ENCODE measurements around the gene CTNNBL1. TPM values are rescaled to one million over a fixed set of nuclear protein-coding genes. Genes with fewer than 3 reads are reported as not detected.

The CTNNBL1 gene
- total and polyA plus RNA-seq, 3 donors from 2014 or later, result 50.4 to 119 (median 61.0) TPM

DNA sequence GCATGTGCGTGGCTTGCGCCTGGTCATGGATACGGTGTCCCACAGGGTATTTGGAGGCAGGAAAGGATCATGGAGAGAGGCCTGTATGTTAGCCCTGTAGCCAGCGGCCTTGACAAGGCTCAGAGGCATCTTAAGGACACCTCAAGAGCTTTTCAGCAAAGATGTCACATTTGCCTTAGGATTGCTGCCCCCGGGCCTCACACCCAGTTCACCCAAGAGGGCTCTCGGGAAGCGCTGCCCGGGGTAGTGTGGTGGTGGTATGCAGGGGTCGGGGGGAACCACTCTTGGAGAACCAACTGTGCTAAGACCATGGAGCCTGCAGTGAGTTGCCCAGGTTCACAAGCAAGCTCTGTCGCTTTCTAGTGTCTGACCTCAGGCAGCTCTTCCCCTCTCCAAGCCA is 172.2 kb downstream of the CTNNBL1 start:
- Histone ChIP-seq H3K27ac (no peak overlapping the region), H3K4me1 (no peaks in the 10 kb centered on the region), H3K4me3 (no peak overlapping the region), H3K36me3 (ENCODE audit: low read depth, missing control alignments) (no peaks in the 10 kb centered on the region), H3K9me3 (no peaks in the 10 kb centered on the region), H3K27me3 (no peaks in the 10 kb centered on the region)
- TF ChIP-seq POLR2A (IDR thresholded peaks at IDR 0.05), result no peak
- TF ChIP-seq, protein P1, sequence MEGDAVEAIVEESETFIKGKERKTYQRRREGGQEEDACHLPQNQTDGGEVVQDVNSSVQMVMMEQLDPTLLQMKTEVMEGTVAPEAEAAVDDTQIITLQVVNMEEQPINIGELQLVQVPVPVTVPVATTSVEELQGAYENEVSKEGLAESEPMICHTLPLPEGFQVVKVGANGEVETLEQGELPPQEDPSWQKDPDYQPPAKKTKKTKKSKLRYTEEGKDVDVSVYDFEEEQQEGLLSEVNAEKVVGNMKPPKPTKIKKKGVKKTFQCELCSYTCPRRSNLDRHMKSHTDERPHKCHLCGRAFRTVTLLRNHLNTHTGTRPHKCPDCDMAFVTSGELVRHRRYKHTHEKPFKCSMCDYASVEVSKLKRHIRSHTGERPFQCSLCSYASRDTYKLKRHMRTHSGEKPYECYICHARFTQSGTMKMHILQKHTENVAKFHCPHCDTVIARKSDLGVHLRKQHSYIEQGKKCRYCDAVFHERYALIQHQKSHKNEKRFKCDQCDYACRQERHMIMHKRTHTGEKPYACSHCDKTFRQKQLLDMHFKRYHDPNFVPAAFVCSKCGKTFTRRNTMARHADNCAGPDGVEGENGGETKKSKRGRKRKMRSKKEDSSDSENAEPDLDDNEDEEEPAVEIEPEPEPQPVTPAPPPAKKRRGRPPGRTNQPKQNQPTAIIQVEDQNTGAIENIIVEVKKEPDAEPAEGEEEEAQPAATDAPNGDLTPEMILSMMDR (IDR thresholded peaks at IDR 0.05), result no peak
- intact Hi-C loops (cut with DNase I; ENCODE audit: low total_unique reads), result no loop called here
- DNase-seq, result no peak
- 95 to 99% methylated on average over 9 to 10 of the region's 10 CpGs for WGBS, 2 donors

DNA sequence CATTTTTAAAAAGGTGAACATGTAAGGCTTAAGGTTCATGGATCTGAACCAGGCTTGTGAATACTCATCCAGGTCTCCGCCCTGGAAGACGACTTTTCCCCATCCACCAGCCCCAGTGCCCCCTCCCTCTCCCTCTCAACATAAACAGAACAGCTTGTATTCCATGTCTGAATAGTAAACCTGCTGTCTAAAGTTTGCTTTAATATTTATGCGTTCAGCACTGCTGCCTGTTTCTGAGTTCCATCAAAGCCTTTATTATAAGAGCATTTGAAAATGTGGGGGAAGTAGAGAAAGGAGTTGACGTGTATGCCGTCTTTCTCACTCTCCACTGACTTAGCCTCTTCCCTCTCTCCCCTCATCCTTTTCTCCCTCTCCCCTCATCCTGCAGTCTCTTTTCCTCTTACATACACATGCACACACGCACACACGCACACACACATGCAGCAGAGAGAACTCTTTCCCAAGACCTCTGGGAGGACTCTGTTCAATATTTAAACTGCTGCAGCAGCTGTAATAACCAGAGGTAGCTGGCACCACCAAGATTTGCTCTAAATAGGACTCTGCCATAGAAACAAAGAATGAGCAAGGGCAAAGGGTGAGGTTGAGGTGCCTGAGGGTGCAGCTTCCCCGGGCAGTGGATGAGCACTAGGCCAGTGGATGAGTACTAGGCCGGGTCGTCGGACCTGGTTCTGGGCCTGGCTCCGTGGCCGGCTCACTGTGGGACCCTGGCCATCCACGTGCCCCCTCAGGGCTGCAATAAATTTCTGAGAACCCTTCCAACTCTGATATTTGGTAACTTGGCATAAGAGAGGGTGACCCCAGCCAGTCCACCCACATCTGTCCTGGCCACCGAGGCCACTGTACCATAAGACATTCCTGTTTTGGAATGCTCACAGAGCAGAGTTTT is 173.7 kb downstream of the CTNNBL1 start:
- intact Hi-C loops (cut with DNase I; ENCODE audit: low total_unique reads), result no loop called here
- Histone ChIP-seq H3K27ac (no peak overlapping the region), H3K27me3 (no peaks in the 10 kb centered on the region), H3K9me3 (no peaks in the 10 kb centered on the region), H3K36me3 (ENCODE audit: low read depth, missing control alignments) (no peaks in the 10 kb centered on the region), H3K4me1 (no peaks in the 10 kb centered on the region), H3K4me3 (no peak overlapping the region)
- DNase-seq, result no peak
- TF ChIP-seq POLR2A (IDR thresholded peaks at IDR 0.05), result no peak
- TF ChIP-seq, protein P1 (IDR thresholded peaks at IDR 0.05), result no peak
- WGBS, 2 donors, result 84 to 91% methylated on average over 14 to 15 of the region's 15 CpGs

DNA sequence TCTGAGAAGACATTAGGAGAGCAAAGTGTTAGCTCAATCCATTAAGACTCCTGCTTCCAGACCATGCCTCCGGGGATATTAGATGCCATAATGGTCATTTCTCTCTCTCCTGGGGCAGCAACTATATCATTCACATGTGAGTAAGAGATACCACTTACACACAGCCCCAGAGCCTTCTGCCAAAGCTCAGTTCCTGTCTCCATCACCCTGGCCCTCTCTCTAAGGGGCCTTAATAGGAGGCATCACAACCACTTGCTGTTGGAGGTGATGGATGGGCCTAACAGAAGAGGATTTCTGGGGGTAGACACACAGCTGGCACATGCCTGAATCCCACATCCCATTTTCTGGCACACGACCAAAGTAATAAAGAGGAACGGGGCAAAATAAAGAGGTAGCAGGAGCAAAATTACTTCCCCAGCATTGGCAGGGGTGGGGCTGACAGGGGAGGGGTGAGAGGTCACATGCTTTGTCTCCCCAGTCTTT is 175.1 kb downstream of the CTNNBL1 start:
- no peak for DNase-seq
- Histone ChIP-seq H3K36me3 (ENCODE audit: low read depth, missing control alignments) (no peaks in the 10 kb centered on the region), H3K27ac (no peak overlapping the region), H3K27me3 (no peaks in the 10 kb centered on the region), H3K4me3 (no peak overlapping the region), H3K4me1 (no peaks in the 10 kb centered on the region), H3K9me3 (no peaks in the 10 kb centered on the region)
- intact Hi-C loops (cut with DNase I; ENCODE audit: low total_unique reads), result no loop called here
- WGBS, 2 donors, result 72 to 96% methylated on average over 3 of the region's 3 CpGs
- no peak for TF ChIP-seq POLR2A (IDR thresholded peaks at IDR 0.05)
- TF ChIP-seq, protein P1 (IDR thresholded peaks at IDR 0.05), result no peak

DNA sequence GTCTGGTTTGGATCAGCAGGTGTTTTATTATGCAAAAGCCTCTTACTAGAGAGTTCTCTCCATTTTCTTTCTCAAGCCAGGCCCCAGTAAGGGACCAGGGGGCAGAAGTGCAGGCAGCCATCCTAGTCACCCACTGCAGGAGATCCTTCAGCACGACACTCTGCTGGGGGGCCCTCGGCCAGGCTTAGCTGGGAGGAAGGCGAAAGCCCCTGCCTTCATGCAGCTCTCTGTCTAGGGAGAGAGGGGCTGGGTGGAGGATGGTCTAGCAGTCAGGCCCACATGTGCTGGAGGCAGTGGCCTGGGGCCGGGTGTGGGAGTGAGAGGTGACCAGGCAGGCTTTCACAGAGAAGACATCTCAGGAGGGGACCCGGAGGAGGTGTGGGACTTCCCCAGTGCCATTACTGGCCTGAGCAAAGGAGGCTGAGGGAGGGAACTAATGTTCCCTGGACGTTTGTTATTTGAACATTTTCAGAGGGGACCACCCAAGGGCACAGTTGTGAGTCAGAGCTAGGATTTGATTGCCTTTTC is 175.6 kb downstream of the CTNNBL1 start:
- Histone ChIP-seq H3K27me3 (no peaks in the 10 kb centered on the region), H3K27ac (no peak overlapping the region), H3K4me3 (no peak overlapping the region), H3K4me1 (no peaks in the 10 kb centered on the region), H3K36me3 (ENCODE audit: low read depth, missing control alignments) (no peaks in the 10 kb centered on the region), H3K9me3 (no peaks in the 10 kb centered on the region)
- DNase-seq, result no peak
- TF ChIP-seq, protein P1 (IDR thresholded peaks at IDR 0.05), result no peak
- intact Hi-C loops (cut with DNase I; ENCODE audit: low total_unique reads), result no loop called here
- WGBS, 2 donors, result 84 to 93% methylated on average over 3 to 6 of the region's 6 CpGs

Measured in testis (tissue), 3 donors.